ENCODE data around the gene PLXDC2. TPM values are rescaled to one million over a fixed set of nuclear protein-coding genes. Genes with fewer than 3 reads are reported as not detected.

PLXDC2 gene
- polyA plus RNA-seq, 1 of the 3 experiments (the other 2 are of a cell fraction), result 2.5 TPM

DNA sequence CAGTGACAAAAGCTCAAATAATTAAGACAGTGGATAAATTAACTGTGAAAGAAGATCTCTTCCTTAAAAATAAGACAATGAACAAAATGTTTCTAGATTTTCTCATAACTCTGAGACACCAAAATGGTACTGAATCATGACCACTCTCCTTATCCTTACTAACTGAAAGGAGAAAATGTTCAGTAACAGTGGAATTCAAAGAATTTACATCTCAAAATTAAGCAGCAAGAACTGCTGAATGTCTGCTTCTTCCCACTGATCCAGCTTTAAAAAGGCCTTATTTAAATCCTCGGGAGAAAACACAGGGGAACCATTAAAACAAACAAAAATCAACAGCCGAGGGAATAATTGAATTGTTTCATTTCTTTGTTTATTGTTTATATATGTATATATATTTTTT, 27.3 kb upstream of the PLXDC2 start:
- no peaks in the 10 kb centered on the region for H3K9me3 ChIP-seq

DNA sequence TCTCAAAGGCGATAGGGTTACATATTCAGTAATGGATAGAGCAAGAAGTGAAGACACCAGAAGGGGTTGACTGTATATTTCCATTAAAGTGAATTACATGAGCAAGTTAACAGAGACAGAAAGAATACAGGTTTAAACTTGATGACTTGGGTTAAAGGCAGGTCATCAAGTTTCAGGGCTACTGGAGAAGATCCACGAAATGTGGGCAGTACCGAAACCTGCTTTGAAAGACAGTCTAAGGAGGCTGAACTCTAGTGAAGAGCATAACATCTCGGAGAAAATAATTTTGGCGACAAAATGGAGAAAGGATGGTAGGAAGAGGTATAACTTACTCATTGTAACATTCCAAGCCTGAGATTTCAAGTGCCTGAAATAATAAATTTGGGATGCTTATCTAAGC, 26.6 kb upstream of the PLXDC2 start:
- H3K4me1 ChIP-seq (ENCODE audit: control insufficient read depth in 1 of 2, insufficient read depth in 2 of 2, low read depth in 1 of 2, low read length in 1 of 2), result no peaks in the 10 kb centered on the region
- H3K4me3 ChIP-seq (ENCODE audit: low read depth in 2 of 2, low read length in 1 of 2), result no peak overlapping the region
- no peaks in the 10 kb centered on the region for H3F3A ChIP-seq (replicated peaks; ENCODE audit: insufficient read depth)
- H2AFZ ChIP-seq (ENCODE audit: low read depth), result no peak overlapping the region
- no peak overlapping the region for H3K4me2 ChIP-seq
- no peaks in the 10 kb centered on the region for H4K20me1 ChIP-seq (ENCODE audit: insufficient read depth)
- H3K9ac ChIP-seq, result no peak overlapping the region
- CTCF ChIA-PET, result interaction anchor here (1.1 to 1.2 kb wide), 2 partner anchors 75 to 377 kb away, joined by 3 read pairs; no protein-coding TSS in a partner anchor
- H3K79me2 ChIP-seq (ENCODE audit: insufficient read depth), result no peaks in the 10 kb centered on the region
- no peaks in the 10 kb centered on the region for H3K9me2 ChIP-seq
- no peaks in the 10 kb centered on the region for H3K36me3 ChIP-seq (replicated peaks in 1 of 2; ENCODE audit: control insufficient read depth in 1 of 2, insufficient read depth in 2 of 2, low read length in 1 of 2)
- no peak overlapping the region for H3K27ac ChIP-seq (ENCODE audit: low read depth in 2 of 2, low read length in 1 of 2)
- POLR2A ChIA-PET, result no interaction called here
- no peaks in the 10 kb centered on the region for H3K9me3 ChIP-seq
- H3K27me3 ChIP-seq (ENCODE audit: insufficient read depth), result no peaks in the 10 kb centered on the region
- no peak for DNase-seq
- WGBS (ENCODE audit: low lambda C conversion rate), result 73% methylated on average over 5 of the region's 5 CpGs
- TF ChIP-seq MEF2A (IDR thresholded peaks at IDR 0.05; ENCODE audit: borderline replicate concordance, low read depth) (no peak), NRF1 (IDR thresholded peaks at IDR 0.05; ENCODE audit: low read depth, low read length) (no peak), RAD21 (IDR thresholded peaks at IDR 0.05; ENCODE audit: low read length) (no peak), SMC3 (IDR thresholded peaks at IDR 0.05; ENCODE audit: low read depth, low read length) (no peak), TCF12 (IDR thresholded peaks at IDR 0.05) (no peak), FOXM1 (IDR thresholded peaks at IDR 0.05; ENCODE audit: low read depth) (no peak), EP300 (IDR thresholded peaks at IDR 0.05; ENCODE audit: borderline replicate concordance in 1 of 2, low read depth in 1 of 2, low read length in 1 of 2) (no peak), TEAD4 (IDR thresholded peaks at IDR 0.05; ENCODE audit: borderline replicate concordance, insufficient read depth) (no peak), GABPA (IDR thresholded peaks at IDR 0.05; ENCODE audit: low read depth) (no peak), JUND (IDR thresholded peaks at IDR 0.05) (no peak), FOSL2 (IDR thresholded peaks at IDR 0.05; ENCODE audit: borderline replicate concordance, low read depth) (no peak), NFIC (IDR thresholded peaks at IDR 0.05; ENCODE audit: borderline replicate concordance) (no peak)
- TF ChIP-seq, protein P1, sequence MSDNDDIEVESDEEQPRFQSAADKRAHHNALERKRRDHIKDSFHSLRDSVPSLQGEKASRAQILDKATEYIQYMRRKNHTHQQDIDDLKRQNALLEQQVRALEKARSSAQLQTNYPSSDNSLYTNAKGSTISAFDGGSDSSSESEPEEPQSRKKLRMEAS (IDR thresholded peaks at IDR 0.05; ENCODE audit: low read depth), result no peak
- TF ChIP-seq, protein P2, sequence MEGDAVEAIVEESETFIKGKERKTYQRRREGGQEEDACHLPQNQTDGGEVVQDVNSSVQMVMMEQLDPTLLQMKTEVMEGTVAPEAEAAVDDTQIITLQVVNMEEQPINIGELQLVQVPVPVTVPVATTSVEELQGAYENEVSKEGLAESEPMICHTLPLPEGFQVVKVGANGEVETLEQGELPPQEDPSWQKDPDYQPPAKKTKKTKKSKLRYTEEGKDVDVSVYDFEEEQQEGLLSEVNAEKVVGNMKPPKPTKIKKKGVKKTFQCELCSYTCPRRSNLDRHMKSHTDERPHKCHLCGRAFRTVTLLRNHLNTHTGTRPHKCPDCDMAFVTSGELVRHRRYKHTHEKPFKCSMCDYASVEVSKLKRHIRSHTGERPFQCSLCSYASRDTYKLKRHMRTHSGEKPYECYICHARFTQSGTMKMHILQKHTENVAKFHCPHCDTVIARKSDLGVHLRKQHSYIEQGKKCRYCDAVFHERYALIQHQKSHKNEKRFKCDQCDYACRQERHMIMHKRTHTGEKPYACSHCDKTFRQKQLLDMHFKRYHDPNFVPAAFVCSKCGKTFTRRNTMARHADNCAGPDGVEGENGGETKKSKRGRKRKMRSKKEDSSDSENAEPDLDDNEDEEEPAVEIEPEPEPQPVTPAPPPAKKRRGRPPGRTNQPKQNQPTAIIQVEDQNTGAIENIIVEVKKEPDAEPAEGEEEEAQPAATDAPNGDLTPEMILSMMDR (IDR thresholded peaks at IDR 0.05), result no peak
- TF ChIP-seq, protein P3, sequence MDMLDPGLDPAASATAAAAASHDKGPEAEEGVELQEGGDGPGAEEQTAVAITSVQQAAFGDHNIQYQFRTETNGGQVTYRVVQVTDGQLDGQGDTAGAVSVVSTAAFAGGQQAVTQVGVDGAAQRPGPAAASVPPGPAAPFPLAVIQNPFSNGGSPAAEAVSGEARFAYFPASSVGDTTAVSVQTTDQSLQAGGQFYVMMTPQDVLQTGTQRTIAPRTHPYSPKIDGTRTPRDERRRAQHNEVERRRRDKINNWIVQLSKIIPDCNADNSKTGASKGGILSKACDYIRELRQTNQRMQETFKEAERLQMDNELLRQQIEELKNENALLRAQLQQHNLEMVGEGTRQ (IDR thresholded peaks at IDR 0.05; ENCODE audit: borderline replicate concordance, low read depth, low read length), result no peak
- TF ChIP-seq, protein P4, sequence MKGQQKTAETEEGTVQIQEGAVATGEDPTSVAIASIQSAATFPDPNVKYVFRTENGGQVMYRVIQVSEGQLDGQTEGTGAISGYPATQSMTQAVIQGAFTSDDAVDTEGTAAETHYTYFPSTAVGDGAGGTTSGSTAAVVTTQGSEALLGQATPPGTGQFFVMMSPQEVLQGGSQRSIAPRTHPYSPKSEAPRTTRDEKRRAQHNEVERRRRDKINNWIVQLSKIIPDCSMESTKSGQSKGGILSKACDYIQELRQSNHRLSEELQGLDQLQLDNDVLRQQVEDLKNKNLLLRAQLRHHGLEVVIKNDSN (IDR thresholded peaks at IDR 0.05; ENCODE audit: borderline replicate concordance, low read depth), result no peak

More for the DNA sequence above, 27.3 kb upstream of the PLXDC2 start:
- ChIA-PET CTCF (interaction anchor here (0.6 to 2.0 kb wide), 8 partner anchors 10 to 1099 kb away, joined by 3 to 6 read pairs (median 4); no protein-coding TSS in a partner anchor), POLR2A (no interaction called here)
- H3K27ac ChIP-seq (ENCODE audit: low read depth in 2 of 2, low read length in 1 of 2), result no peak overlapping the region
- H3K4me3 ChIP-seq (ENCODE audit: low read depth in 2 of 2, low read length in 1 of 2), result no peak overlapping the region
- no peaks in the 10 kb centered on the region for H3K9me2 ChIP-seq
- no peaks in the 10 kb centered on the region for H3K79me2 ChIP-seq (ENCODE audit: insufficient read depth)
- H3K27me3 ChIP-seq (ENCODE audit: insufficient read depth), result no peaks in the 10 kb centered on the region
- H2AFZ ChIP-seq (ENCODE audit: low read depth), result no peak overlapping the region
- H4K20me1 ChIP-seq (ENCODE audit: insufficient read depth), result no peaks in the 10 kb centered on the region
- no peaks in the 10 kb centered on the region for H3K36me3 ChIP-seq (replicated peaks in 1 of 2; ENCODE audit: control insufficient read depth in 1 of 2, insufficient read depth in 2 of 2, low read length in 1 of 2)
- TF ChIP-seq EP300 (IDR thresholded peaks at IDR 0.05; ENCODE audit: borderline replicate concordance in 1 of 2, low read depth in 1 of 2, low read length in 1 of 2) (no peak), MEF2A (IDR thresholded peaks at IDR 0.05; ENCODE audit: borderline replicate concordance, low read depth) (no peak), YY1 (IDR thresholded peaks at IDR 0.05; ENCODE audit: low read depth) (no peak), FOSL2 (IDR thresholded peaks at IDR 0.05; ENCODE audit: borderline replicate concordance, low read depth) (no peak), RCOR1 (IDR thresholded peaks at IDR 0.05; ENCODE audit: low read length) (no peak), TCF12 (IDR thresholded peaks at IDR 0.05) (no peak), JUND (IDR thresholded peaks at IDR 0.05) (no peak)
- TF ChIP-seq, protein P5, sequence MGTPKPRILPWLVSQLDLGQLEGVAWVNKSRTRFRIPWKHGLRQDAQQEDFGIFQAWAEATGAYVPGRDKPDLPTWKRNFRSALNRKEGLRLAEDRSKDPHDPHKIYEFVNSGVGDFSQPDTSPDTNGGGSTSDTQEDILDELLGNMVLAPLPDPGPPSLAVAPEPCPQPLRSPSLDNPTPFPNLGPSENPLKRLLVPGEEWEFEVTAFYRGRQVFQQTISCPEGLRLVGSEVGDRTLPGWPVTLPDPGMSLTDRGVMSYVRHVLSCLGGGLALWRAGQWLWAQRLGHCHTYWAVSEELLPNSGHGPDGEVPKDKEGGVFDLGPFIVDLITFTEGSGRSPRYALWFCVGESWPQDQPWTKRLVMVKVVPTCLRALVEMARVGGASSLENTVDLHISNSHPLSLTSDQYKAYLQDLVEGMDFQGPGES (IDR thresholded peaks at IDR 0.05; ENCODE audit: low read depth, low read length), result no peak
- TF ChIP-seq, protein P1 (IDR thresholded peaks at IDR 0.05; ENCODE audit: low read depth), result no peak
- no peak overlapping the region for H3K9ac ChIP-seq
- WGBS (ENCODE audit: low lambda C conversion rate), result 72% methylated on average over 2 of the region's 2 CpGs
- no peak overlapping the region for H3K4me2 ChIP-seq
- H3F3A ChIP-seq (replicated peaks; ENCODE audit: insufficient read depth), result no peaks in the 10 kb centered on the region
- no peaks in the 10 kb centered on the region for H3K4me1 ChIP-seq (ENCODE audit: control insufficient read depth in 1 of 2, insufficient read depth in 2 of 2, low read depth in 1 of 2, low read length in 1 of 2)
- no peak for DNase-seq

Measured in SK-N-SH (cell line).